Spleen (tissue), 7 donors: ENCODE results near the gene PARN.

Experiments used
- POLR2A ChIP-seq, 3 donors: fragments of 450-650 bp; IDR thresholded peaks; one replicate each; pipeline ENCODE4 v1.5.1; 2017; ENCODE audit warnings: antibody characterized with exemption in 3 of 3, mild to moderate bottlenecking in 1 of 3
- POLR2AphosphoS5 ChIP-seq, 3 donors: sonication (generic); formaldehyde crosslinking; IDR thresholded peaks; one replicate each; pipeline ENCODE4 v1.5.1; 2017; ENCODE audit warnings: antibody characterized with exemption in 3 of 3
- TF ChIP-seq, protein P1 (sequence below), 11 experiments: fragments of 200-600 bp in 7 of 11; fragments of 450-650 bp in 4 of 11; sonication (generic) in 4 of 11; IDR thresholded peaks in 8 of 11; conservative IDR thresholded peaks in 3 of 11; 1 replicate in 7 of 11; 2 replicates in 4 of 11; pipeline versions ENCODE4 v1.4.0 to v1.8.0; 2016 to 2021; ENCODE audit warnings: antibody characterized with exemption in 11 of 11, inconsistent platforms in 4 of 11, mild to moderate bottlenecking in 1 of 11
- donor health status: DM: no; HTN: no; CAD: no; lungs with moderate emphysema.
- donor health status: DM: no; HTN: no; CAD: no.
- donor health status: DM: no; HTN: no; CAD: no.

DNA sequence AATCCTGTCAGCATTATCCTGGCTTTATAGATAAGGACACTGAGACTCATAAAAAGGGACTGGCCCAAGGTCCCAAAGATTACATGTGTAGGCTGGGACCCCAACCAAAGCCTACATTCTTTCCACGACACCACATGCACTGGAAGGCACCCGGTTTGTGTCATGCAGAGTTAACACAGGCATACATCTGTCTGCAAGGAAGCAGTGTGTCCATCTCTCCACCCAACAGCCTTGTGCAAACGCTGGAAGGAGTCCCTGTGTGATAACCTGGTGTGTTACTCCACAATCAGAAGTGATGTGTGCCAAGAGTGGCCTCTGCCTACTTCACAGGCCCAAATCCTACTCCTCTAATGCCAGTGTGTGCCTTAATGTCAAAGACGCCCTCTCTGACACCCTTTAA lies 139.8 kb downstream of the PARN start:
- TF ChIP-seq, protein P1, sequence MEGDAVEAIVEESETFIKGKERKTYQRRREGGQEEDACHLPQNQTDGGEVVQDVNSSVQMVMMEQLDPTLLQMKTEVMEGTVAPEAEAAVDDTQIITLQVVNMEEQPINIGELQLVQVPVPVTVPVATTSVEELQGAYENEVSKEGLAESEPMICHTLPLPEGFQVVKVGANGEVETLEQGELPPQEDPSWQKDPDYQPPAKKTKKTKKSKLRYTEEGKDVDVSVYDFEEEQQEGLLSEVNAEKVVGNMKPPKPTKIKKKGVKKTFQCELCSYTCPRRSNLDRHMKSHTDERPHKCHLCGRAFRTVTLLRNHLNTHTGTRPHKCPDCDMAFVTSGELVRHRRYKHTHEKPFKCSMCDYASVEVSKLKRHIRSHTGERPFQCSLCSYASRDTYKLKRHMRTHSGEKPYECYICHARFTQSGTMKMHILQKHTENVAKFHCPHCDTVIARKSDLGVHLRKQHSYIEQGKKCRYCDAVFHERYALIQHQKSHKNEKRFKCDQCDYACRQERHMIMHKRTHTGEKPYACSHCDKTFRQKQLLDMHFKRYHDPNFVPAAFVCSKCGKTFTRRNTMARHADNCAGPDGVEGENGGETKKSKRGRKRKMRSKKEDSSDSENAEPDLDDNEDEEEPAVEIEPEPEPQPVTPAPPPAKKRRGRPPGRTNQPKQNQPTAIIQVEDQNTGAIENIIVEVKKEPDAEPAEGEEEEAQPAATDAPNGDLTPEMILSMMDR (IDR thresholded peaks at IDR 0.05 in 8 of 11, conservative IDR thresholded peaks at IDR 0.05 in 3 of 11), result no peak
- no peak for TF ChIP-seq POLR2A (IDR thresholded peaks at IDR 0.05)
- TF ChIP-seq POLR2AphosphoS5 (IDR thresholded peaks at IDR 0.05), result no peak
